AG08395 (cell line): ENCODE data around the gene CCDC12.

Source experiments
- DNase-seq: peaks from one replicate; pipeline ENCODE4 v3.0.0; 2012; ENCODE audit warnings: mixed read lengths, low spot score

The CCDC12 gene

GRCh38 chr3:46957092-46957820, 19.3 kb downstream of the CCDC12 start:
- DNase-seq, result no peak

- DNase-seq, result no peak
Measured at GRCh38 chr3:46955801-46956259, 20.7 kb downstream of the CCDC12 start.

- DNase-seq, result no peak
Measured at GRCh38 chr3:46955157-46955556, 21.4 kb downstream of the CCDC12 start.

- DNase-seq, result no peak
Measured at GRCh38 chr3:46954178-46954577, 22.4 kb downstream of the CCDC12 start.

GRCh38 chr3:46953234-46954010, 23.1 kb downstream of the CCDC12 start:
- no peak for DNase-seq

- no peak for DNase-seq
Measured at GRCh38 chr3:46952813-46953212, 23.7 kb downstream of the CCDC12 start.

GRCh38 chr3:46950650-46951241, 25.8 kb downstream of the CCDC12 start:
- DNase-seq, result no peak

GRCh38 chr3:46950177-46950576, 26.4 kb downstream of the CCDC12 start:
- no peak for DNase-seq

GRCh38 chr3:46948830-46949671, 27.5 kb downstream of the CCDC12 start:
- no peak for DNase-seq

- no peak for DNase-seq
Measured at GRCh38 chr3:46947981-46948791, 28.4 kb downstream of the CCDC12 start.

GRCh38 chr3:46947546-46947901, 29.0 kb downstream of the CCDC12 start:
- DNase-seq, result no peak

GRCh38 chr3:46946856-46947545, 29.5 kb downstream of the CCDC12 start:
- DNase-seq, result no peak

GRCh38 chr3:46946416-46946815, 30.1 kb downstream of the CCDC12 start:
- DNase-seq, result no peak

- DNase-seq, result no peak
Measured at GRCh38 chr3:46944191-46944590, 32.4 kb downstream of the CCDC12 start.

- no peak for DNase-seq
Measured at GRCh38 chr3:46943237-46944187, 33.0 kb downstream of the CCDC12 start.

GRCh38 chr3:46942481-46943236, 33.9 kb downstream of the CCDC12 start:
- DNase-seq, result no peak

GRCh38 chr3:46942076-46942475, 34.5 kb downstream of the CCDC12 start:
- DNase-seq, result no peak

- DNase-seq, result no peak
Measured at GRCh38 chr3:46939578-46940445, 36.7 kb downstream of the CCDC12 start.
